Naive thymus-derived CD4-positive, alpha-beta T cell (primary cell): ENCODE results near the gene PLEK2. TPM values are rescaled to one million over a fixed set of nuclear protein-coding genes. Genes with fewer than 3 reads are reported as not detected.

Source experiments
- ATAC-seq: fragments of 150-1000 bp; cut with Tn5 transposase; 2 replicates; pipeline ENCODE4 v1.10.0; 2021; ENCODE audit warnings: mild to moderate bottlenecking, moderate library complexity
- CTCF ChIA-PET: fragments of 350-600 bp; sonication (Branson Sonifier 250); formaldehyde crosslinking; loops from one replicate; lab custom pipeline; 2021; ENCODE audit warnings: antibody characterized with exemption; lab: Charles Lee
- POLR2A ChIA-PET: fragments of 350-600 bp; sonication (Branson Sonifier 250); formaldehyde crosslinking; loops from one replicate; lab custom pipeline; 2021; ENCODE audit warnings: antibody characterized with exemption, inconsistent platforms; lab: Charles Lee
- DNase-seq, 9 donors: peaks; one replicate each; pipeline versions ENCODE4 v3.0.0 to v3.0.0-alpha.2; 2020 to 2022; ENCODE audit warnings: mixed read lengths in 1 of 9
- H3K27ac ChIP-seq: one replicate; pipeline ENCODE4 v1.7.0; 2013; ENCODE audit warnings: mild to moderate bottlenecking, low read depth, low read length, moderate library complexity
- H3K27me3 ChIP-seq, 2 donors: one replicate each; pipeline ENCODE4 v1.7.0; 2013; ENCODE audit warnings: low read length in 2 of 2, mild to moderate bottlenecking in 2 of 2, moderate library complexity in 2 of 2; ENCODE audit not compliant: control insufficient read depth in 2 of 2, insufficient read depth in 2 of 2
- H3K36me3 ChIP-seq, 3 experiments: 1 replicate in 2 of 3; 2 replicates in 1 of 3; pipeline ENCODE4 v1.7.0; 2013; ENCODE audit warnings: low read length in 3 of 3, mild to moderate bottlenecking in 3 of 3, moderate library complexity in 1 of 3; ENCODE audit not compliant: insufficient read depth in 3 of 3, control insufficient read depth in 2 of 3
- H3K4me1 ChIP-seq, 2 donors: one replicate each; pipeline ENCODE4 v1.7.0; 2013; ENCODE audit warnings: low read length in 2 of 2, mild to moderate bottlenecking in 2 of 2, moderate library complexity in 1 of 2; ENCODE audit not compliant: control insufficient read depth in 2 of 2, insufficient read depth in 2 of 2
- H3K4me3 ChIP-seq: 2 replicates; pipeline ENCODE4 v1.7.0; 2013; ENCODE audit warnings: mild to moderate bottlenecking, low read length
- H3K9me3 ChIP-seq, 3 experiments: 1 replicate in 2 of 3; 2 replicates in 1 of 3; pipeline ENCODE4 v1.7.0; 2013; ENCODE audit warnings: low read length in 3 of 3; ENCODE audit not compliant: control insufficient read depth in 2 of 3
- H3K27ac Mint-ChIP-seq, 9 donors: one replicate each; pipeline ENCODE4 v1.8.0; 2020 to 2022; ENCODE audit warnings: mixed read lengths in 9 of 9, mild to moderate bottlenecking in 8 of 9, moderate library complexity in 5 of 9, inconsistent platforms in 2 of 9
- H3K27me3 Mint-ChIP-seq, 5 donors: one replicate each; pipeline ENCODE4 v1.8.0; 2021 to 2022; ENCODE audit warnings: mixed read lengths in 5 of 5, mild to moderate bottlenecking in 1 of 5
- H3K36me3 Mint-ChIP-seq, 5 donors: one replicate each; pipeline ENCODE4 v1.8.0; 2020 to 2022; ENCODE audit warnings: mixed read lengths in 5 of 5, mild to moderate bottlenecking in 3 of 5, inconsistent platforms in 1 of 5
- H3K4me1 Mint-ChIP-seq, 7 donors: one replicate each; pipeline ENCODE4 v1.8.0; 2020 to 2022; ENCODE audit warnings: mixed read lengths in 7 of 7, mild to moderate bottlenecking in 3 of 7, inconsistent platforms in 1 of 7
- H3K4me3 Mint-ChIP-seq, 10 donors: one replicate each; pipeline ENCODE4 v1.8.0; 2020 to 2022; ENCODE audit warnings: mild to moderate bottlenecking in 10 of 10, mixed read lengths in 10 of 10, moderate library complexity in 6 of 10, inconsistent platforms in 2 of 10
- H3K9me3 Mint-ChIP-seq, 11 donors: one replicate each; pipeline ENCODE4 v1.8.0; 2020 to 2022; ENCODE audit warnings: mixed read lengths in 11 of 11, mild to moderate bottlenecking in 4 of 11, inconsistent platforms in 1 of 11, moderate library complexity in 1 of 11
- intact Hi-C, 2 donors: fragments of 100-400 bp; cut with micrococcal nuclease; formaldehyde crosslinking; loops; one replicate each; pipeline ENCODE4 v1.15.1; 2023
- polyA plus RNA-seq, 2 donors: library from polyadenylated mRNA; unstranded; fragments of 300-500 nt; fragmentation: Illumina TruSeq; gene quantifications; one replicate each; pipeline ENCODE4 v1.2.3, GENCODE V29; 2021
- total RNA-seq, 6 experiments: library from RNA in 5 of 6; stranded (reverse) in 5 of 6; gene quantifications; 1 replicate in 5 of 6; 2 replicates in 1 of 6; pipeline ENCODE4 v1.2.3 and lab custom pipeline; 2021 to 2026

PLEK2 gene
- total and polyA plus RNA-seq, 7 experiments from 2014 or later: 0.36 to 5.4 (median 2.6) TPM

DNA sequence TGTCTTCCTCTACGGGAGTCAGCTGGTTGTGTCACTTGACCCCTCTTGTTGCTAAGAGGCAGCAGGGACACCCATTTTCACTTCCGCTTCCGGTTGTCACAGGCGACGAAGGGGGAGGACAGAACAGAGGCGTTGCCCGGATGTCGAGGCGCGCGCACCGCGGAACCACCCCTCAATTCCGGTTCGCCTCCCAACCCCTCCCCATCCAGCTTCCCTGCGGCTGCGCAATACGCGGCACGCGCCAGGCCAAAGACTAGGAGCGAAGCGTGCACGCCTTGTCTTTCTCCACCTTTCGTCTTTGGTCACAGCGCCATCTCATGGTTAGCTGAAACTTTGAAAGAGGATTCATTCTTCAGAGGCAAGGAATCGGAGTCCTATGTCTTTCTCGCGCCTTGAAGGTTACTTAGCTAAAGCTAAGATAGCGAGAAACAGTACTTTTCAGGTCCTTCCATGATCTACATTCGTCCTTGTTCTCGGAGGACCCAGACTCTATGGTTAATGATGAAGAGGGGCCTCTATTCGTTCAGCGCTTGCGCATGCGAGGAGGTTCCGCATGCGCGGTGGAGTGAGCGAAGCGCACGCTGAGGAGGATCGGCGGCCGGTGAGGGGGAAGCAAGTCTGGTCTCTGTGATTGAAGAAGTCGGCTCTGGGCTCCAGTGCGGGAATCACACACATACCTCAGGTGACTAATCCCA, 52.0 kb downstream of the PLEK2 start, which contains the start of the genes ATP6V1D and EIF2S1:
Gene ATP6V1D (minus strand): TSS at position 30 of the 695 bp plus-strand sequence. CDS start 106 bp downstream, outside the sequence.
Gene EIF2S1 (plus strand): TSS at position 554 of the 695 bp plus-strand sequence. CDS start 4,440 bp downstream, outside the sequence.
- Histone ChIP-seq H3K27ac (peak within 1 kb of the TSS; percentile 82), H3K4me3 (peak within 1 kb of the TSS; percentile 87), H3K9me3 (no peaks in the 10 kb centered on the region), H3K36me3 (peaks cover 0 to 4% (median 2%) of the 10 kb centered on the region in 3 experiments), H3K4me1 (peaks cover 24 to 38% of the 10 kb centered on the region in 2 donors), H3K27me3 (no peaks in the 10 kb centered on the region)
- DNase-seq (peak; percentile 97 to 100 (median 100)), ATAC-seq (peak; percentile 94)
- Mint-ChIP-seq H3K36me3 (peaks cover 0 to 13% (median 6%) of the 10 kb centered on the region in 5 donors), H3K27me3 (peaks cover 0 to 5% (median 0%) of the 10 kb centered on the region in 5 donors), H3K4me1 (peaks cover 43 to 95% (median 86%) of the 10 kb centered on the region in 7 donors), H3K27ac (peak within 1 kb of the TSS; percentile 94 to 99 (median 96)), H3K4me3 (peak within 1 kb of the TSS; percentile 93 to 99 (median 98)), H3K9me3 (peaks cover 0 to 2% (median 0%) of the 10 kb centered on the region in 11 donors)
- CTCF ChIA-PET: interaction anchor here (0.6 to 1.4 kb wide), 7 partner anchors 8 to 129 kb away, joined by 3 to 6 read pairs (median 3); partner anchors contain the start of gene TMEM229B
- POLR2A ChIA-PET: interaction anchor here (0.5 to 1.5 kb wide), 10 partner anchors 8 to 862 kb away, joined by 3 to 9 read pairs (median 4); partner anchors contain the start of genes PIGH, PLEK2, RDH11 and TMEM229B
- intact Hi-C loops: loop anchor here (1.0 to 5.0 kb wide), 12 partner anchors 119 to 1948 kb away; partner anchors contain the start of genes GPHN (in 2 of the 2), PALS1 (in 2 of the 2), PIGH (in 2 of the 2) and RDH11 (in 2 of the 2)

DNA sequence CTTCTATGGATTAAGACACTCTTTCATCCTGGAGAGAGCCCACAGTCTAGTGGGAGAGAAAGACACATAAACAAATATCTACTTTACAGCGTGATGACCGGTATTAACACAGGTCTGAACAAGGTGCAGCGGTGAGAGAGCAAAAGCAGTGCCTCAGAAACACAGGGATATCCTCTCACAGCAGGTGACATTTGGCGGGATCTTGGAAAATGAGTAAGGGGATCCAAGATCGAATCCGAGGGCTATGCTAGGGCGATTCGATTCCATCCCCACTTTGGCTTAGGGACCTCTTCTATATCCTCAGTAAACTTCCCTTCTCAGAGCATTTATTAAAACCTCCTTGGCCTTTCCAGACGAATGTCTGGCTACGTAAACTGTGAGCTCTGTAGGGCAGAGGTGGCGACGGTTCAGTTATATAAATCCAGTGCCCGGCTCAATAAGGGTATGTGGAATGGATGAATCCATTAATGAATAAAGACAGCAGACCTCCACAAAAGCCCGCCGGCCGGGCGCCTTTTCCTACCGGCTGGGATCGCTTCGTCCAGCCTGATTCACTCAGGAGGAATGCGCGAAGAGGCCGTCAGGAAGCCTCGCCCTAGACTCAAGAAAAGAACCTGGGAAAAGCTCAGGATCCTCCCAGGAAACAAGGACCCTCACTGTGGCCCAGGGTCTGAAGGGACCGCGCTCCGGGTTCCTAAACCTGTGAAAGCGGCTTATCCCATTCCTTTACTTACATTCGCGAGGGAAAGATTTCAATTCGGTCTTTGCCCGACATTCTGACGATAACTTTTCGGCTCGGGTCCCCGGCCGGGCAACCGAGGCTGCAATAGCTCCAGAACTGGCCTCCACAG, 52.8 kb downstream of the PLEK2 start:
- peaks cover 0 to 2% (median 0%) of the 10 kb centered on the region in 3 experiments for H3K36me3 ChIP-seq
- H3K4me1 ChIP-seq: peaks cover 24 to 33% of the 10 kb centered on the region in 2 donors
- DNase-seq (peak in 1 of 9 donors; percentile 0), ATAC-seq (no peak)
- intact Hi-C loops: loop anchor here (1.0 to 5.0 kb wide), 6 partner anchors 241 to 1794 kb away; partner anchors contain the start of genes VTI1B (in 2 of the 2), DCAF5 (in 1 of the 2), PIGH (in 1 of the 2) and RDH11 (in 1 of the 2)
- Mint-ChIP-seq H3K27me3 (peaks cover 0 to 5% (median 0%) of the 10 kb centered on the region in 5 donors), H3K9me3 (peaks cover 0 to 2% (median 0%) of the 10 kb centered on the region in 11 donors), H3K4me1 (peaks cover 36 to 91% (median 83%) of the 10 kb centered on the region in 7 donors), H3K4me3 (peak overlapping the region; percentile 93 to 99 (median 98)), H3K36me3 (peaks cover 0 to 8% (median 3%) of the 10 kb centered on the region in 5 donors), H3K27ac (peak overlapping the region; percentile 94 to 99 (median 96))
- peak overlapping the region; percentile 82 for H3K27ac ChIP-seq
- peak overlapping the region; percentile 87 for H3K4me3 ChIP-seq
- H3K27me3 ChIP-seq: no peaks in the 10 kb centered on the region
- H3K9me3 ChIP-seq: no peaks in the 10 kb centered on the region
- ChIA-PET CTCF (interaction anchor here (0.6 to 1.4 kb wide), 7 partner anchors 8 to 130 kb away, joined by 3 to 6 read pairs (median 3); partner anchors contain the start of gene TMEM229B), POLR2A (interaction anchor here (0.5 to 1.5 kb wide), 10 partner anchors 7 to 861 kb away, joined by 3 to 9 read pairs (median 4); partner anchors contain the start of genes PIGH, PLEK2, RDH11 and TMEM229B)

- intact Hi-C loops: loop anchor here in 1 of 2 donors (2.0 to 5.0 kb wide), 2 partner anchors 1434 to 1795 kb away; partner anchors contain the start of genes DCAF5 and ZFP36L1
- no peak for ATAC-seq
- Histone ChIP-seq H3K4me3 (no peak overlapping the region), H3K27ac (no peak overlapping the region), H3K4me1 (peaks cover 24 to 33% of the 10 kb centered on the region in 2 donors), H3K36me3 (no peaks in the 10 kb centered on the region), H3K9me3 (no peaks in the 10 kb centered on the region), H3K27me3 (no peaks in the 10 kb centered on the region)
- no peak for DNase-seq
- Mint-ChIP-seq H3K27me3 (peaks cover 0 to 5% (median 0%) of the 10 kb centered on the region in 5 donors), H3K9me3 (peaks cover 0 to 2% (median 0%) of the 10 kb centered on the region in 11 donors), H3K27ac (peak overlapping the region in 4 of 9 donors; percentile 46 to 97 (median 76)), H3K4me3 (peak overlapping the region; percentile 93 to 99 (median 98)), H3K36me3 (peaks cover 0 to 11% (median 6%) of the 10 kb centered on the region in 5 donors), H3K4me1 (peaks cover 24 to 82% (median 72%) of the 10 kb centered on the region in 7 donors)
- POLR2A ChIA-PET: interaction anchor here (0.9 kb wide), 1 partner anchor 168 kb away, joined by 3 read pairs; no protein-coding TSS in a partner anchor
- CTCF ChIA-PET: interaction anchor here (0.7 kb wide), 1 partner anchor 11 kb away, joined by 3 read pairs; no protein-coding TSS in a partner anchor
Measured at GRCh38 chr14:67357969-67358354, 54.0 kb downstream of the PLEK2 start.

DNA sequence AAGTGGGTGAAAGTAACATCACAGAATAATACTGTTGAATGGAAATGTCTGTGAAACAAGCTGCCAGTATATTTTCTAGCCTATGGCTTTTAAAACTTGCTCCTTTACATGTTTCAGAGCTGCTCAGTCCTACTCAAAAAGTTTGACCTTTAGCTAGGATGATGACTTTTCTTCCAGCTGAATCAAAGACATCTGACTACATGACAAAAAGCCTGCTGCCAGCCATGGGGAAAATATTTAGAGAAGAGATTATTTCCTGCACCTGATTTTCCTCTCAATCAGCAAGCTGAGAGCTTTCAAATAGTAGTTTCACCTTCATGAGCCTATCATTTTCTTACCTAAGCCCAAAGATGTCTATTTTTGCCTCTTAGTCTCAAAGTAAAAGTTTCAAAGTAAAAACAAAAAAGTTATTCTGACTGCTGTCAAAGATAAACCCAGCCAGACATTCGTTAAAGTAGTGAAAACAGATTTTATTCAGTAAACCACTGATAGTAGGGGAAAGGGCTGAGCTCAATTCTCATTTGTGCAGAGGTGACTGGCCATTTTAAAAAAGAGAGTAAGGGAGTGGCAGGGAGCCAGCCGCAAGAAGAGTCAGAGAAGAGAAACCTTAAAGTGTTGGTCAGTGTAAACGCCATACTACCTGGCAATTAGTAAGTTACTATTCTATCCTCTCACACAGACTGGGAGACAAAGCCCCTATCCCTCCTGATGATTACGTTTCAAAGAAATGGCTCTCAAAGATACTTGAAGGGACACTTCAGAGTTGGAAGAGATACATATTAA, 54.6 kb downstream of the PLEK2 start:
- Mint-ChIP-seq H3K27ac (peak overlapping the region in 2 of 9 donors; percentile 64 to 95), H3K4me3 (peak overlapping the region; percentile 38 to 99 (median 80)), H3K4me1 (peaks cover 20 to 78% (median 68%) of the 10 kb centered on the region in 7 donors), H3K9me3 (peaks cover 0 to 2% (median 0%) of the 10 kb centered on the region in 11 donors), H3K27me3 (peaks cover 0 to 5% (median 0%) of the 10 kb centered on the region in 5 donors), H3K36me3 (peaks cover 0 to 14% (median 9%) of the 10 kb centered on the region in 5 donors)
- Histone ChIP-seq H3K4me3 (no peak overlapping the region), H3K9me3 (no peaks in the 10 kb centered on the region), H3K4me1 (peaks cover 24 to 30% of the 10 kb centered on the region in 2 donors), H3K27ac (no peak overlapping the region), H3K27me3 (no peaks in the 10 kb centered on the region), H3K36me3 (no peaks in the 10 kb centered on the region)
- POLR2A ChIA-PET: interaction anchor here (0.9 kb wide), 1 partner anchor 168 kb away, joined by 3 read pairs; no protein-coding TSS in a partner anchor
- ATAC-seq: no peak
- intact Hi-C loops: loop anchor here in 1 of 2 donors (5.0 kb wide), 1 partner anchor 1435 kb away; the partner anchor contains the start of gene ZFP36L1
- CTCF ChIA-PET: interaction anchor here (0.7 kb wide), 1 partner anchor 12 kb away, joined by 3 read pairs; no protein-coding TSS in a partner anchor
- no peak for DNase-seq

DNA sequence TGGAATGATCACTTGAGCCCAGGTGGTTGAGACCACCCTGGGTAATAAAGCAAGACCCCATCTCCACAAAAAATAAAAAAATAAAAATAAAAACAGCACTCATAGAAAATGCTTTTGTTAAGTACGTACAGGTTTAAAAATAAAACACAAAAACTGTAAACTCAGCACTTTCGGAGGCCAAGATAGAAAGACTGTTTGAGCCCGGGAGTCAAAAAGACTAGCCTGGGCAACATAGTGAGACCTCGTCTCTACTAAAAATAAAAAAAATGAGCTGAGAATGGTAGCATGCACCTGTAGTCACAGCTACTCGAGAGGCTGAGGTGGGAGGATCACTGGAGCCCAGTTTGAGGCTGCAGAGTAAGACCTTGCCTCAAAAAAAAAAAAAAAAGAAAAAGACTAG, 59.9 kb downstream of the PLEK2 start:
- no peak for ATAC-seq
- Histone ChIP-seq H3K4me1 (no peaks in the 10 kb centered on the region), H3K4me3 (no peak overlapping the region), H3K27me3 (no peaks in the 10 kb centered on the region), H3K9me3 (no peaks in the 10 kb centered on the region), H3K36me3 (peaks cover 0 to 37% (median 5%) of the 10 kb centered on the region in 3 experiments), H3K27ac (no peak overlapping the region)
- peaks cover 3 to 27% (median 21%) of the 10 kb centered on the region in 7 donors for H3K4me1 Mint-ChIP-seq
- DNase-seq: no peak
- CTCF ChIA-PET: interaction anchor here (0.6 kb wide), 1 partner anchor 87 kb away, joined by 4 read pairs; no protein-coding TSS in a partner anchor
- POLR2A ChIA-PET: interaction anchor here (1.0 kb wide), 1 partner anchor 8 kb away, joined by 5 read pairs; the partner anchor contains the start of genes ATP6V1D and EIF2S1
- intact Hi-C loops: no loop called here
- peaks cover 3 to 30% (median 10%) of the 10 kb centered on the region in 5 donors for H3K36me3 Mint-ChIP-seq
- H3K9me3 Mint-ChIP-seq: no peaks in the 10 kb centered on the region
- no peaks in the 10 kb centered on the region for H3K27me3 Mint-ChIP-seq
- H3K4me3 Mint-ChIP-seq: no peak overlapping the region
- H3K27ac Mint-ChIP-seq: peak overlapping the region in 1 of 9 donors; percentile 42
